H1 (cell line): ENCODE results near the gene CEBPA. TPM values are rescaled to one million over a fixed set of nuclear protein-coding genes. Genes with fewer than 3 reads are reported as not detected.

Experiments
- CTCF ChIA-PET: fragments of 300-600 bp; sonication (Branson Sonifier 250); formaldehyde crosslinking; loops from one replicate; lab custom pipeline; 2021; ENCODE audit not compliant: partially characterized antibody; lab: Charles Lee
- POLR2A ChIA-PET: fragments of 300-600 bp; sonication (Branson Sonifier 250); formaldehyde crosslinking; loops from one replicate; lab custom pipeline; 2021; ENCODE audit warnings: inconsistent platforms; ENCODE audit not compliant: partially characterized antibody; lab: Charles Lee
- DNase-seq, 2 experiments: peaks; one replicate each; pipeline versions ENCODE4 v3.0.0 to v3.0.0-alpha.2; 2010 to 2022; ENCODE audit warnings: low spot score in 2 of 2, low read depth in 1 of 2, mixed read lengths in 1 of 2
- FAIRE-seq: peaks from 2 replicates; lab custom pipeline; 2011; peaks lifted over from hg19 to GRCh38; lab: Jason Lieb, UNC
- H2AFZ ChIP-seq: 2 replicates; pipeline ENCODE4 v1.8.1; 2012; ENCODE audit warnings: low read length, inconsistent platforms
- H2AK5ac ChIP-seq: 2 replicates; pipeline ENCODE4 v1.6.1; 2013; ENCODE audit warnings: low read depth, low read length
- H2BK120ac ChIP-seq: replicated peaks from 2 replicates; pipeline ENCODE3; 2013; ENCODE audit warnings: low read depth, low read length, inconsistent platforms
- H2BK12ac ChIP-seq: 2 replicates; pipeline ENCODE4 v1.6.1; 2013; ENCODE audit warnings: low read depth, low read length
- H2BK15ac ChIP-seq: 2 replicates; pipeline ENCODE4 v1.6.1; 2013; ENCODE audit warnings: low read length
- H2BK20ac ChIP-seq: 2 replicates; pipeline ENCODE4 v1.6.1; 2013; ENCODE audit warnings: low read length
- H2BK5ac ChIP-seq: 2 replicates; pipeline ENCODE4 v1.6.1; 2013; ENCODE audit warnings: low read depth, low read length
- H3K14ac ChIP-seq: 2 replicates; pipeline ENCODE4 v1.6.1; 2013; ENCODE audit warnings: inconsistent platforms; ENCODE audit not compliant: insufficient read length
- H3K18ac ChIP-seq: 2 replicates; pipeline ENCODE4 v1.6.1; 2013; ENCODE audit warnings: low read length; ENCODE audit errors: extremely low read depth
- H3K23ac ChIP-seq: 2 replicates; pipeline ENCODE4 v1.6.1; 2013; ENCODE audit warnings: inconsistent platforms; ENCODE audit not compliant: insufficient read length
- H3K23me2 ChIP-seq: 2 replicates; pipeline ENCODE4 v1.6.1; 2013; ENCODE audit warnings: low read depth, low read length
- H3K27ac ChIP-seq: 2 replicates; pipeline ENCODE4 v1.6.1; 2011; ENCODE audit warnings: low read depth, low read length, inconsistent platforms
- H3K27me3 ChIP-seq, 4 experiments: replicated peaks in 1 of 4; 1 replicate in 1 of 4; 2 replicates in 3 of 4; pipeline versions ENCODE4 v1.6.1 to v1.8.1; 2011 to 2013; ENCODE audit warnings: low read length in 3 of 4, mild to moderate bottlenecking in 3 of 4, inconsistent platforms in 2 of 4, mixed read lengths in 2 of 4, moderate library complexity in 1 of 4; ENCODE audit not compliant: control insufficient read depth in 3 of 4, insufficient read depth in 3 of 4; ENCODE audit errors: extremely low read depth in 1 of 4
- H3K36me3 ChIP-seq, 4 experiments: 2 replicates each; pipeline versions ENCODE4 v1.6.1 to v1.8.1; 2011 to 2013; ENCODE audit warnings: mild to moderate bottlenecking in 4 of 4, low read length in 3 of 4, moderate library complexity in 2 of 4, control low read depth in 1 of 4, inconsistent platforms in 1 of 4; ENCODE audit not compliant: insufficient read depth in 4 of 4, control insufficient read depth in 2 of 4
- H3K4ac ChIP-seq: replicated peaks from 2 replicates; pipeline ENCODE3; 2013; ENCODE audit warnings: low read length, low read depth, mixed read lengths, inconsistent platforms; ENCODE audit not compliant: insufficient read length
- H3K4me1 ChIP-seq, 4 experiments: replicated peaks in 1 of 4; 1 replicate in 1 of 4; 2 replicates in 3 of 4; pipeline versions ENCODE4 v1.6.1 to v1.8.1; 2011 to 2013; ENCODE audit warnings: low read length in 3 of 4, inconsistent platforms in 2 of 4, mixed read lengths in 1 of 4; ENCODE audit not compliant: insufficient read depth in 4 of 4, control insufficient read depth in 3 of 4
- H3K4me2 ChIP-seq, 2 experiments: 2 replicates each; pipeline versions ENCODE4 v1.6.1 to v1.8.1; 2011 to 2013; ENCODE audit warnings: low read depth in 2 of 2, low read length in 2 of 2, control low read depth in 1 of 2, inconsistent platforms in 1 of 2, mild to moderate bottlenecking in 1 of 2; ENCODE audit not compliant: insufficient read depth in 1 of 2
- H3K4me3 ChIP-seq, 4 experiments: fragments of 200-600, 300-600 bp in 1 of 4; sonication (generic), shearing (Covaris generic), sonication (Bioruptor Twin) in 1 of 4; 2 replicates each; pipeline versions ENCODE4 v1.5.1 to v1.8.1; 2011 to 2016; ENCODE audit warnings: low read length in 4 of 4, low read depth in 3 of 4, control low read depth in 2 of 4, inconsistent platforms in 2 of 4, mild to moderate bottlenecking in 2 of 4, mixed read lengths in 1 of 4, moderate library complexity in 1 of 4; ENCODE audit not compliant: insufficient read depth in 2 of 4; ENCODE audit errors: extremely low read depth in 1 of 4
- H3K56ac ChIP-seq: replicated peaks from 2 replicates; pipeline ENCODE3; 2013; ENCODE audit warnings: low read depth, mild to moderate bottlenecking, mixed read lengths, low read length, inconsistent platforms; ENCODE audit not compliant: insufficient read length
- H3K79me1 ChIP-seq: 2 replicates; pipeline ENCODE4 v1.6.1; 2013; ENCODE audit warnings: low read depth, low read length, control low read depth
- H3K79me2 ChIP-seq, 2 experiments: 2 replicates each; pipeline versions ENCODE4 v1.6.1 to v1.8.1; 2012 to 2013; ENCODE audit warnings: low read length in 2 of 2, mild to moderate bottlenecking in 2 of 2, inconsistent platforms in 1 of 2; ENCODE audit not compliant: insufficient read depth in 2 of 2, control insufficient read depth in 1 of 2
- H3K9ac ChIP-seq, 4 experiments: replicated peaks in 1 of 4; 1 replicate in 1 of 4; 2 replicates in 3 of 4; pipeline versions ENCODE4 v1.6.1 to v1.8.1; 2011 to 2013; ENCODE audit warnings: low read depth in 3 of 4, low read length in 3 of 4, control low read depth in 2 of 4, mild to moderate bottlenecking in 2 of 4, moderate library complexity in 2 of 4, inconsistent platforms in 1 of 4; ENCODE audit errors: extremely low read depth in 1 of 4
- H3K9me3 ChIP-seq, 2 experiments: 2 replicates each; pipeline versions ENCODE4 v1.6.1 to v1.8.1; 2012 to 2013; ENCODE audit warnings: mild to moderate bottlenecking in 2 of 2, moderate library complexity in 2 of 2, control low read depth in 1 of 2, inconsistent platforms in 1 of 2, low read depth in 1 of 2, low read length in 1 of 2, mixed read lengths in 1 of 2; ENCODE audit not compliant: insufficient read depth in 2 of 2
- H4K20me1 ChIP-seq, 2 experiments: replicated peaks in 1 of 2; 2 replicates each; pipeline versions ENCODE3 to v1.8.1; 2011 to 2013; ENCODE audit warnings: inconsistent platforms in 2 of 2, low read length in 2 of 2, mild to moderate bottlenecking in 1 of 2; ENCODE audit not compliant: insufficient read depth in 2 of 2, control insufficient read depth in 1 of 2
- H4K5ac ChIP-seq: 2 replicates; pipeline ENCODE4 v1.6.1; 2013; ENCODE audit warnings: low read length, low read depth, mixed read lengths, inconsistent platforms; ENCODE audit not compliant: insufficient read length
- H4K8ac ChIP-seq: 2 replicates; pipeline ENCODE4 v1.8.0; 2013; ENCODE audit warnings: mild to moderate bottlenecking, moderate library complexity, low read length, inconsistent platforms; ENCODE audit not compliant: insufficient read depth; ENCODE audit errors: extremely low read depth
- H4K91ac ChIP-seq: replicated peaks from 2 replicates; pipeline ENCODE3; 2013; ENCODE audit warnings: low read length, mixed read lengths, inconsistent platforms; ENCODE audit not compliant: insufficient read length
- EZH2 ChIP-seq: fragments of 200-600 bp; sonication (generic); IDR thresholded peaks from 2 replicates; pipeline ENCODE4 v1.7.1; 2012; ENCODE audit warnings: low read depth, mild to moderate bottlenecking, moderate library complexity, low read length, inconsistent platforms; ENCODE audit not compliant: severe bottlenecking
- RFX5 ChIP-seq: IDR thresholded peaks from 2 replicates; pipeline ENCODE4 v1.6.1; 2011; ENCODE audit warnings: low read depth, low read length, improper control_type of control experiment, borderline replicate concordance
- RNF2 ChIP-seq: fragments of 200-900, 300-1000 bp; sonication (generic); IDR thresholded peaks from 2 replicates; pipeline ENCODE4 v1.7.1; 2016; ENCODE audit warnings: borderline replicate concordance, low read depth, mild to moderate bottlenecking, antibody characterized with exemption, low read length; ENCODE audit not compliant: poor library complexity, severe bottlenecking; ENCODE audit errors: missing control alignments
- RXRA ChIP-seq: IDR thresholded peaks from 2 replicates; pipeline ENCODE4 v1.6.1; 2011; ENCODE audit warnings: low read depth, mild to moderate bottlenecking, low read length, moderate library complexity; ENCODE audit not compliant: insufficient read depth
- SUZ12 ChIP-seq: fragments of 200-600 bp; sonication (generic); IDR thresholded peaks from 2 replicates; pipeline ENCODE4 v1.6.1; 2012; ENCODE audit warnings: mild to moderate bottlenecking, inconsistent platforms, low read length, moderate library complexity, mixed read lengths
- whole genome bisulfite sequencing, 2 experiments: shearing (Covaris generic) in 1 of 2; methylation state at CpG; one replicate each; pipeline versions ENCODE4 v1.1.6 to v1.1.7; 2013 to 2015; ENCODE audit warnings: low lambda C conversion rate in 2 of 2, mixed read lengths in 2 of 2, inconsistent platforms in 1 of 2, low coverage in 1 of 2, missing lambda C conversion rate in 1 of 2; ENCODE audit not compliant: insufficient replicate concordance in 2 of 2, insufficient coverage in 1 of 2, insufficient read length in 1 of 2; ENCODE audit errors: extremely low coverage in 1 of 2, missing lambda C conversion rate in 1 of 2; 5-methylcytosine and 5-hydroxymethylcytosine counted together
- polyA plus RNA-seq, 7 experiments: library from polyadenylated mRNA; depleted of rRNA in 3 of 7; stranded (reverse) in 5 of 7; unstranded in 2 of 7; fragments of >200 nt in 5 of 7; fragments of 200-250 nt in 2 of 7; gene quantifications; 1 replicate in 5 of 7; 2 replicates in 1 of 7; 4 replicates in 1 of 7; pipeline versions ENCODE4 v1.2.1 to v1.2.3, GENCODE V29; 2011 to 2013; ENCODE audit warnings: missing spikeins in 2 of 7, mixed read lengths in 2 of 7
- total RNA-seq: library from RNA; stranded (reverse); fragmentation: NEBNext Ultra II Directional; extraction: Animal tissue kit (Norgen Biotek cat#: 25700); gene quantifications from 2 replicates; pipeline ENCODE4 v1.2.1, GENCODE V29; 2021

Gene CEBPA
- total and polyA plus RNA-seq, 2 of the 8 experiments (the other 6 are each of a cell fraction or from before 2014, with no cell fraction given), result 2.0 to 2.7 TPM

DNA sequence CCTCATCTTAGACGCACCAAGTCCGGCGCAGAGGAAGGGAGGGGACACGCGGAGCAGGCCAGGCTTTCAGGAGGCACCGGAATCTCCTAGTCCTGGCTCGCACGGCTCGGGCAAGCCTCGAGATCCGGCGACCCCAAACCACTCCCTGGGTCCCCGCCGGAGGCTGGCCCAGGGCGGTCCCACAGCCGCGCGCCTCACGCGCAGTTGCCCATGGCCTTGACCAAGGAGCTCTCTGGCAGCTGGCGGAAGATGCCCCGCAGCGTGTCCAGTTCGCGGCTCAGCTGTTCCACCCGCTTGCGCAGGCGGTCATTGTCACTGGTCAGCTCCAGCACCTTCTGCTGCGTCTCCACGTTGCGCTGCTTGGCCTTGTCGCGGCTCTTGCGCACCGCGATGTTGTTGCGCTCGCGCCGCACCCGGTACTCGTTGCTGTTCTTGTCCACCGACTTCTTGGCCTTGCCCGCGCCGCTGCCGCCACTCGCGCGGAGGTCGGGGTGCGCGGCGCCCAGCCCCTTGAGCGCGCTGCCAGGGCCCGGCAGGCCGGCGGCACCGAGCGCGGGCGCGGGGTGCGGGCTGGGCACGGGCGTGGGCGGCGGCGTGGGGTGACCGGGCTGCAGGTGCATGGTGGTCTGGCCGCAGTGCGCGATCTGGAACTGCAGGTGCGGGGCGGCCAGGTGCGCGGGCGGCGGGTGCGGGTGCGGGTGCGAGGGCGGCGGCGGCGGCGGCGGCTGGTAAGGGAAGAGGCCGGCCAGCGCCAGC is 1.0 kb downstream of the CEBPA start:
- Histone ChIP-seq H3K56ac (no peak overlapping the region), H3K4me1 (peaks cover 3 to 16% (median 12%) of the 10 kb centered on the region in 4 experiments), H3K27ac (no peak overlapping the region), H3K4me2 (peak overlapping the region; percentile 76 to 79), H4K5ac (no peak overlapping the region), H3K14ac (no peak overlapping the region), H2BK15ac (no peak overlapping the region), H2BK20ac (no peak overlapping the region), H3K23me2 (peaks cover 12% of the 10 kb centered on the region; the same call in 1 of the 2 replicates), H3K9me3 (no peaks in the 10 kb centered on the region), H4K8ac (no peak overlapping the region), H3K18ac (peak overlapping the region; percentile 13; the same call in 1 of the 2 replicates), H3K27me3 (peaks cover 20 to 53% (median 44%) of the 10 kb centered on the region in 4 experiments), H4K91ac (no peak overlapping the region), H3K23ac (no peak overlapping the region), H2AFZ (no peak overlapping the region), H3K79me2 (no peaks in the 10 kb centered on the region), H3K36me3 (no peaks in the 10 kb centered on the region; a peak in 1 of 8 replicates), H3K9ac (peak overlapping the region in 2 of 4 experiments; percentile 12 to 35; a peak in 2 of 7 replicates), H2BK120ac (no peak overlapping the region), H2BK5ac (no peak overlapping the region), H2AK5ac (no peak overlapping the region)
- ChIA-PET POLR2A (interaction anchor here (0.7 to 5.0 kb wide), 15 partner anchors 8 to 99 kb away, joined by 3 to 48 read pairs (median 4); partner anchors contain the start of gene CEBPG), CTCF (interaction anchor here (1.0 to 3.6 kb wide), 7 partner anchors 10 to 157 kb away, joined by 3 to 9 read pairs (median 4); no protein-coding TSS in a partner anchor)
- 6% methylated on average over 34 of the region's 91 CpGs; no CpG with 5 or more reads in 1 of the 2 experiments for WGBS, 2 experiments
- FAIRE-seq (no peak), DNase-seq (peak in 1 of 2 experiments; percentile 64)
- TF ChIP-seq RNF2 (peak; percentile 41), RFX5 (no peak), SUZ12 (peak; percentile 88), RXRA (no peak), EZH2 (peak; percentile 92)
- TF ChIP-seq, all 59 proteins: peak for 3
- peak overlapping the region; percentile 80; the same call in 1 of the 2 replicates for H2BK12ac ChIP-seq
- no peaks in the 10 kb centered on the region; the same call in 1 of the 2 replicates for H3K79me1 ChIP-seq
- H3K4me3 ChIP-seq, result peak overlapping the region; percentile 30 to 57 (median 35); a peak in 7 of 8 replicates
- H4K20me1 ChIP-seq, result peaks cover 2 to 5% of the 10 kb centered on the region in 2 experiments
- H3K4ac ChIP-seq, result no peak overlapping the region
